ENCODE data around the gene DNAI2. TPM values are rescaled to one million over a fixed set of nuclear protein-coding genes. Genes with fewer than 3 reads are reported as not detected.
"Not testable (repeated sequence)": the region's sequence is repeated elsewhere in the genome, so short reads cannot be mapped to it uniquely, and the experiment has no call there.

The DNAI2 gene
- total RNA-seq, 1 donor from 2014 or later = 0.21 TPM

- peak; percentile 54 for DNase-seq
Observed at GRCh38 chr17:74244548-74244947, 29.5 kb upstream of the DNAI2 start.

- DNase-seq = peak; percentile 69
Observed at GRCh38 chr17:74245145-74245831, 28.7 kb upstream of the DNAI2 start.

- DNase-seq = no peak
Observed at GRCh38 chr17:74245871-74246270, 28.2 kb upstream of the DNAI2 start.

GRCh38 chr17:74249590-74250270, 24.3 kb upstream of the DNAI2 start:
- peak; percentile 90 for DNase-seq

- peak; percentile 76 for DNase-seq
Observed at GRCh38 chr17:74250324-74250995, 23.6 kb upstream of the DNAI2 start.

- DNase-seq = no peak
Observed at GRCh38 chr17:74251051-74251450, 23.0 kb upstream of the DNAI2 start.

GRCh38 chr17:74251569-74251968, 22.5 kb upstream of the DNAI2 start:
- no peak for DNase-seq

GRCh38 chr17:74252211-74252610, 21.8 kb upstream of the DNAI2 start:
- DNase-seq = no peak

- no peak for DNase-seq
Observed at GRCh38 chr17:74253036-74253435, 21.0 kb upstream of the DNAI2 start.

GRCh38 chr17:74257311-74257710, 16.7 kb upstream of the DNAI2 start:
- DNase-seq = no peak

- DNase-seq = no peak
Observed at GRCh38 chr17:74259667-74260524, 14.1 kb upstream of the DNAI2 start.

- no peak for DNase-seq
Observed at GRCh38 chr17:74260525-74260850, 13.5 kb upstream of the DNAI2 start.

GRCh38 chr17:74262601-74263000, 11.4 kb upstream of the DNAI2 start:
- no peak for DNase-seq

GRCh38 chr17:74267054-74267453, 7.0 kb upstream of the DNAI2 start:
- not testable (repeated sequence) for DNase-seq

- no peak for DNase-seq
Observed at GRCh38 chr17:74267579-74267978, 6.5 kb upstream of the DNAI2 start.

GRCh38 chr17:74267987-74268499, 6.0 kb upstream of the DNAI2 start:
- peak; percentile 53 for DNase-seq

- DNase-seq = no peak
Observed at GRCh38 chr17:74268558-74268957, 5.5 kb upstream of the DNAI2 start.

GRCh38 chr17:74270333-74270732, 3.7 kb upstream of the DNAI2 start:
- peak; percentile 41 for DNase-seq

GRCh38 chr17:74271281-74271680, 2.8 kb upstream of the DNAI2 start:
- no peak for DNase-seq

- no peak for DNase-seq
Observed at GRCh38 chr17:74271901-74272561, 2.0 kb upstream of the DNAI2 start.

- DNase-seq = peak; percentile 58
Observed at GRCh38 chr17:74272731-74273201, 1.3 kb upstream of the DNAI2 start.
